Frontal cortex (tissue), 4 donors: ENCODE results near the gene EEF1G. TPM values are rescaled to one million over a fixed set of nuclear protein-coding genes. Genes with fewer than 3 reads are reported as not detected.

Source experiments
- DNase-seq, 2 donors: peaks; one replicate each; pipeline ENCODE4 v3.0.0; 2012; ENCODE audit warnings: low spot score in 2 of 2
- FAIRE-seq: peaks from 2 replicates; lab custom pipeline; 2012; peaks lifted over from hg19 to GRCh38; lab: Jason Lieb, UNC
- total RNA-seq: library from RNA; depleted of rRNA; stranded (reverse); fragments of >200 nt; gene quantifications from one replicate; pipeline ENCODE4 v1.2.3, GENCODE V29; 2014
- donor health status: control.
- donor health status: control.
- donor health status: control.

The EEF1G gene
- total RNA-seq, 1 donor from 2014 or later: 1,985 TPM

GRCh38 chr11:62544581-62545436 lies 28.9 kb downstream of the EEF1G start:
- DNase-seq (peak in 1 of 2 donors; percentile 49), FAIRE-seq (no peak)

- DNase-seq (no peak), FAIRE-seq (no peak)
Observed at GRCh38 chr11:62543680-62544444, 29.8 kb downstream of the EEF1G start.

- FAIRE-seq: no peak
- peak; percentile 74 to 79 for DNase-seq
Observed at GRCh38 chr11:62542750-62543567, 30.7 kb downstream of the EEF1G start.

GRCh38 chr11:62542111-62542745 lies 31.5 kb downstream of the EEF1G start:
- FAIRE-seq: no peak

GRCh38 chr11:62540804-62541701 lies 32.6 kb downstream of the EEF1G start:
- FAIRE-seq (no peak), DNase-seq (no peak)

More at GRCh38 chr11:62542111-62542745, 31.5 kb downstream of the EEF1G start:
- peak in 1 of 2 donors; percentile 29 for DNase-seq

- DNase-seq (no peak), FAIRE-seq (no peak)
Observed at GRCh38 chr11:62539238-62539925, 34.3 kb downstream of the EEF1G start.

GRCh38 chr11:62538470-62539237 lies 35.0 kb downstream of the EEF1G start:
- no peak for FAIRE-seq

GRCh38 chr11:62536301-62536957 lies 37.3 kb downstream of the EEF1G start:
- FAIRE-seq: no peak
- DNase-seq: no peak

More at GRCh38 chr11:62538470-62539237, 35.0 kb downstream of the EEF1G start:
- no peak for DNase-seq

- FAIRE-seq (no peak), DNase-seq (no peak)
Observed at GRCh38 chr11:62535802-62536201, 37.9 kb downstream of the EEF1G start.

- DNase-seq (no peak), FAIRE-seq (no peak)
Observed at GRCh38 chr11:62534779-62535545, 38.7 kb downstream of the EEF1G start.

- FAIRE-seq (no peak), DNase-seq (no peak)
Observed at GRCh38 chr11:62532096-62532495, 41.6 kb downstream of the EEF1G start.

- DNase-seq (no peak), FAIRE-seq (no peak)
Observed at GRCh38 chr11:62516736-62517371, 56.8 kb downstream of the EEF1G start.

- no peak for FAIRE-seq
- no peak for DNase-seq
Observed at GRCh38 chr11:62514151-62514550, 59.5 kb downstream of the EEF1G start.

GRCh38 chr11:62513626-62514025 lies 60.1 kb downstream of the EEF1G start:
- no peak for FAIRE-seq

GRCh38 chr11:62512961-62513360 lies 60.7 kb downstream of the EEF1G start:
- no peak for FAIRE-seq

More at GRCh38 chr11:62513626-62514025, 60.1 kb downstream of the EEF1G start:
- no peak for DNase-seq

More at GRCh38 chr11:62512961-62513360, 60.7 kb downstream of the EEF1G start:
- no peak for DNase-seq
